Transverse colon (tissue), 4 donors: ENCODE measurements around the gene DDIT3. TPM values are rescaled to one million over a fixed set of nuclear protein-coding genes. Genes with fewer than 3 reads are reported as not detected.

Experiments
- DNase-seq: peaks from one replicate; pipeline ENCODE4 v3.0.0-alpha.2; 2019
- H3K27ac ChIP-seq, 4 donors: fragments of 200-600 bp; sonication (generic); 2 replicates each; pipeline ENCODE4 v1.5.1; 2016 to 2018; ENCODE audit warnings: inconsistent platforms in 4 of 4
- H3K27me3 ChIP-seq: fragments of 200-600 bp; sonication (generic); 2 replicates; pipeline ENCODE4 v1.5.1; 2017; ENCODE audit warnings: inconsistent platforms
- H3K36me3 ChIP-seq, 4 donors: fragments of 200-600 bp; sonication (generic); 2 replicates each; pipeline ENCODE4 v1.5.1; 2017 to 2019; ENCODE audit warnings: inconsistent platforms in 4 of 4
- H3K4me1 ChIP-seq, 4 donors: fragments of 200-600 bp; sonication (generic); 2 replicates each; pipeline ENCODE4 v1.5.1; 2017 to 2020; ENCODE audit warnings: inconsistent platforms in 4 of 4
- H3K4me3 ChIP-seq, 4 donors: fragments of 200-600 bp; sonication (generic); 1 replicate in 1 of 4; 2 replicates in 3 of 4; pipeline versions ENCODE4 v1.5.1 to v1.6.1; 2017 to 2019; ENCODE audit warnings: inconsistent platforms in 4 of 4
- H3K9me3 ChIP-seq, 2 donors: fragments of 200-600 bp; sonication (generic); 2 replicates each; pipeline ENCODE4 v1.5.1; 2017 to 2019; ENCODE audit warnings: inconsistent platforms in 2 of 2
- CTCF ChIP-seq, 5 experiments: fragments of 200-600 bp in 3 of 5; fragments of 450-650 bp in 2 of 5; sonication (generic) in 3 of 5; IDR thresholded peaks; 1 replicate in 2 of 5; 2 replicates in 3 of 5; pipeline ENCODE4 v1.5.1; 2016 to 2017; ENCODE audit warnings: antibody characterized with exemption in 5 of 5, inconsistent platforms in 3 of 5, mild to moderate bottlenecking in 2 of 5, moderate library complexity in 1 of 5
- EP300 ChIP-seq: sonication (generic); formaldehyde crosslinking; IDR thresholded peaks from one replicate; pipeline ENCODE4 v1.6.1; 2017; ENCODE audit warnings: antibody characterized with exemption, low read depth
- POLR2A ChIP-seq: fragments of 450-650 bp; IDR thresholded peaks from one replicate; pipeline ENCODE4 v1.6.1; 2016; ENCODE audit warnings: antibody characterized with exemption, mild to moderate bottlenecking, moderate library complexity
- POLR2AphosphoS5 ChIP-seq, 3 donors: sonication (generic); formaldehyde crosslinking; IDR thresholded peaks; one replicate each; pipeline ENCODE4 v1.6.1; 2016; ENCODE audit warnings: antibody characterized with exemption in 3 of 3
- WGBS, 2 donors: methylation state at CpG; one replicate each; pipeline ENCODE4 v1.1.5; 2018; ENCODE audit warnings: low coverage in 1 of 2; 5-methylcytosine and 5-hydroxymethylcytosine counted together
- in situ Hi-C, 4 donors: fragments of 200-750 bp; cut with MboI; loops; one replicate each; pipeline versions ENCODE4 v1.15.0 to v1.15.1; 2017; ENCODE audit warnings: low sequenced_read_pairs in 3 of 4, low pct_ligation_motif_present in 1 of 4, low pct_unique_long_range_greater_than_20kb in 1 of 4
- intact Hi-C: fragments of 100-400 bp; cut with DNase I; formaldehyde crosslinking; loops from one replicate; pipeline ENCODE4 v1.15.1; 2023; ENCODE audit warnings: low total_unique reads
- total RNA-seq, 4 donors: library from RNA; depleted of rRNA; stranded (reverse); fragments of >200 nt; gene quantifications; one replicate each; pipeline ENCODE4 v1.1.0, GENCODE V29; 2016

DDIT3 gene
- total RNA-seq, 4 donors from 2014 or later = 27.6 to 338 (median 67.6) TPM

- Histone ChIP-seq H3K4me3 (no peak overlapping the region), H3K27me3 (peaks cover 48% of the 10 kb centered on the region), H3K4me1 (peaks cover 0 to 14% (median 11%) of the 10 kb centered on the region in 4 donors), H3K27ac (no peak overlapping the region), H3K9me3 (no peaks in the 10 kb centered on the region), H3K36me3 (no peaks in the 10 kb centered on the region)
- no peak for DNase-seq
- 65 to 90% methylated on average over 2 to 3 of the region's 3 CpGs for WGBS, 2 donors
- TF ChIP-seq POLR2A = no peak
- no peak for TF ChIP-seq POLR2AphosphoS5 (IDR thresholded peaks at IDR 0.05)
- no peak for TF ChIP-seq EP300
- no peak for TF ChIP-seq CTCF (IDR thresholded peaks at IDR 0.05)
- in situ Hi-C loops (no loop called here), intact Hi-C loops (no loop called here)
These were observed 31.5 kb upstream of the DDIT3 start for GRCh38 chr12:57551637-57552305.

GRCh38 chr12:57550641-57551549 lies 30.6 kb upstream of the DDIT3 start:
- Histone ChIP-seq H3K9me3 (no peaks in the 10 kb centered on the region), H3K27ac (no peak overlapping the region), H3K36me3 (no peaks in the 10 kb centered on the region), H3K27me3 (peaks cover 48% of the 10 kb centered on the region), H3K4me3 (no peak overlapping the region), H3K4me1 (peaks cover 4 to 19% (median 15%) of the 10 kb centered on the region in 4 donors)
- TF ChIP-seq CTCF (IDR thresholded peaks at IDR 0.05) (no peak), POLR2A (no peak), EP300 (no peak), POLR2AphosphoS5 (IDR thresholded peaks at IDR 0.05) (no peak)
- WGBS, 2 donors = 75 to 100% methylated on average over 1 to 7 of the region's 7 CpGs
- DNase-seq = no peak
- intact Hi-C loops (no loop called here), in situ Hi-C loops (no loop called here)

GRCh38 chr12:57549909-57550640 lies 29.8 kb upstream of the DDIT3 start, which contains the start of gene KIF5A:
KIF5A (plus strand) TSS chr12:57550044; CDS start chr12:57550272, 228 bp downstream.
- intact Hi-C loops = no loop called here

More at GRCh38 chr12:57549909-57550640, 29.8 kb upstream of the DDIT3 start, which contains the start of gene KIF5A:
- WGBS, 2 donors = 11 to 40% methylated on average over 1 to 39 of the region's 52 CpGs
- peak within 1 kb of the TSS in 1 of 4 donors; percentile 30 for H3K27ac ChIP-seq
- H3K27me3 ChIP-seq = peaks cover 48% of the 10 kb centered on the region
- TF ChIP-seq EP300 (no peak), POLR2A (no peak), CTCF (IDR thresholded peaks at IDR 0.05) (no peak), POLR2AphosphoS5 (IDR thresholded peaks at IDR 0.05) (no peak)
- H3K4me1 ChIP-seq = peaks cover 7 to 27% (median 22%) of the 10 kb centered on the region in 4 donors
- in situ Hi-C loops = no loop called here
- no peaks in the 10 kb centered on the region for H3K9me3 ChIP-seq
- peak; percentile 49 for DNase-seq
- H3K4me3 ChIP-seq = peak within 1 kb of the TSS; percentile 5 to 42 (median 23)
- no peaks in the 10 kb centered on the region for H3K36me3 ChIP-seq
